Suppressor macrophage treated with lipopolysaccharide for 1 hour (primary cell): Measurements from ENCODE around the gene DPP4.

Source experiments
- DNase-seq, 3 donors: peaks; one replicate each; pipeline ENCODE4 v3.0.0-alpha.2; 2020 to 2022

The DPP4 gene

DNA sequence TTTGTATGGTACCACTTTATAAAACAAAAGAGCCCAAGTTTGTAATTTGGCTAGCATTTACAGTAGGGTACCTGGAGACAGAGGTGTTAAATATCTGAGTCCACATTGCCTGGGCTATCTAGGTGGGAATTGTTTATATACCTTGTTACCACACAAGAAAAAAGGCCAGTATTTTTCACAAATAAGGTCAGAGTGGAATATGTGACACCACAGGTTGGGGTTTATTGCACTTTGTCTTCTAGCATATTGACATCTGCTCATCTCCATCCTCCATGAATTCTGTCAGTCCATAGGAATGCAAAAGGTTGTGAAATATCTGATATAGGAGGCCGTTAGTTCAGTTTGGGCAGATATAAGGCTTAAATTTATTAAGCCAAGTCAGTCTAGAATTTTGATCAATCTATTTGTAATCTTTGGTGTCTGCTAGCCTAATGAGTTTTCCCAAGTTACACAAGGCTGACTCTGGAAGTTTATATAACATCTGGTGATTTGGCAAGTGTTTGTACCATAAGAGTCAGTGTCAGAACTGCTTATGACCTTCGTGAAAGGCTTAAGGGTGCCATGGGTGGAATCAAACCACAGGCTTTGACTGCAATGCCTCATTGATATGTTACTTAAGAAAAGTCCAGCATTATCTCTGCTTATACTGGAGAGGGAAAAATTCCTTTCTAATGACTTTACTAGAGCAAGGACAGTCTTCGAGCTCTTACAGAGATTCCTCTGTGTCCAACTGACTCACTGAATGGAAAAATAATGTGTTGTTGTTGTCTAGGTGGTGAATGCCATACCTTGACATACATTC, 11.3 kb upstream of the DPP4 start:
- no peak for DNase-seq

DNA sequence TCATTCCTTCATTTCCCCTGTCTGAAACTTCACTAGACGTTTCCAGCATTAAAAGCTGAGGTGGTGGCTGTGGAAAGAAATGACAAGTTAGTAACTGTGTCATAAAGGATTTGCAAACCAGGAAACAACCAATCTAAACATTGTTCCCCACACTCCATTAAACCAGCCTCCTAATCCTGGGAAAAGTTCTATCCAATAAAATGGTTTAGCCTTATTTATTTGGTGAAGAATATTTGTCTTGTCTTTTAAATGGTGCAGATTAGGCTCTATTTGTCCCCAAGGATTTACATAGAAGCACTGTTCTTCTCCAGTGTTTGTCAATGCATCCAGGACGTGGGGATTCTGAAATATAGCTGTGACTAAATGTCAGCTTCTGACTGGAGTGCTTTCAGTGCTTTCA, 10.5 kb upstream of the DPP4 start:
- DNase-seq: no peak

DNA sequence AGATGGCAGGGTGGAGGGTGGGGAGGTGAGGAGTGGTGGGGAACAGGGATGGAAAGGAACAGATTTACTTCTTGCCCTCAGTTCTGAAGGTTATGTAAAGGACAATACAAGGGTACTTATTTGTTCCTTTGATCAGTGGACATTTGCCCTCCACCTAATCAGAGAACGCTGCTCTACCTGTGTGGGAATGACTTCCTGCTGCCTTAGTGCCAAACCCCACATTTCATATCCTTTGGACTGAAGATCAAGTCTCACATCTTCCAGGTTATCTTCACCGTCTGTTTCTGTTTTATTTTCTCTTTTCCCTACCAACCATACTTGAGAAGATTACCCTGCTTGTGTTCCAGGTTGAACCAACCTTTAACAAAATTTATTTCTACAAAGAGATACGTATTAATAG, 8.7 kb upstream of the DPP4 start:
- no peak for DNase-seq

DNA sequence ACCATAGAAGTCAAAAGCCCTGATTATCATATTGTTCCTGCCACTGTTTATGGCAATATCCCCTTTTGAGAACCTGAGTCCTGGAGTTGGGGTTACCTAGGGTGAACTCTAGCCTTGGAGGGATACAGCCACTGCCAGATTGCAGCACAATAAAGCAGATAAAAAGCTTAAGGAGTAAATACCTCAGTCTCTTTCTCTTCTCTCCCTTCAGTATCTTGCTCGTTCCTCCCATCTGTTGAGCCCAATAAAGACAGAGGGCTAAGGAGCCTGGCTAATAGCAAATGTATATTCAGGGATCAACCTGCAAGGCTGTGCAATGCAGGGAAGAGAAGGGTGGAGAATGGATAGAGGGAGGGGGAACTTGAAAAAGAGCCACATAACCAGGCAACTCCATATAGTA, 8.0 kb upstream of the DPP4 start:
- DNase-seq: no peak

DNA sequence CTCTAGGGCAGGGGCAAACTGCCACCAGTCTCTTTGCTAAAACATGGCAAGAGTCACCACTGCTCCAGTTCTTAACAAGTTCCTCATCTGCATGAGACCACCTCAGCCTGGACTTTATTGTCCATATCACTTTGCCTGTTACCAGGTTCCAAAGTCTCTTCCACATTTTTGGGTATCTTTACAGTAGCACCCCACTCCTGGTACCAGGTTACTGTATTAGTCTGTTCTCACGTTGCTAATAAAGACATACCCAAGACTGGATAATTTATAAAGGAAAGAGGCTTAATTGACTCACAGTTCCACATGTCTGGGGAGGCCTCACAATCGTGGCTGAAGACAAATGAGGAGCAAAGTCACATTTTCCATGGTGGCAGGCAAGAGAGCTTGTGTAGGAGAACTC, 5.5 kb upstream of the DPP4 start:
- DNase-seq: no peak

DNA sequence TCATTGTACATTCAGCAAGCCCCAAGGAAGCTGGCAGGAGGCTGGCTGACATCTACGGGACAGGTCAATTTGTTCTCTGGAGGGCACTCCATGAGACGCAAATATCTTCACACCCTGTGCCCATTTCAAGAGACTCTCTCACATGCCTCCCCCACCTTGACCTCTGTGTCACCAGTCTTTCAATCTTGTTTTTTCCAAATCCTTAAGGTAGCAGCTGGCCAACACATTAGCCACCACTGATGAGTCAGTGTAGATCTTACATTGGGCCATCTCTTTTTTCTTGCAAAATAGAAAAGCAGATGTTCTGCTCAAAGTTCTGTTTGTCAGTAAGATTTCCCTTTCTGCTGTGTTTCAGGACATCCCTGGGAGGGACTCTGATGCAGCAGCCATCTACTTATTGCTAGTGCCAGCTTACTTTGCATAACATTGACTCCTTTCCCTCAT, 1.7 kb upstream of the DPP4 start:
- DNase-seq: peak; percentile 44 to 68 (median 60)

DNA sequence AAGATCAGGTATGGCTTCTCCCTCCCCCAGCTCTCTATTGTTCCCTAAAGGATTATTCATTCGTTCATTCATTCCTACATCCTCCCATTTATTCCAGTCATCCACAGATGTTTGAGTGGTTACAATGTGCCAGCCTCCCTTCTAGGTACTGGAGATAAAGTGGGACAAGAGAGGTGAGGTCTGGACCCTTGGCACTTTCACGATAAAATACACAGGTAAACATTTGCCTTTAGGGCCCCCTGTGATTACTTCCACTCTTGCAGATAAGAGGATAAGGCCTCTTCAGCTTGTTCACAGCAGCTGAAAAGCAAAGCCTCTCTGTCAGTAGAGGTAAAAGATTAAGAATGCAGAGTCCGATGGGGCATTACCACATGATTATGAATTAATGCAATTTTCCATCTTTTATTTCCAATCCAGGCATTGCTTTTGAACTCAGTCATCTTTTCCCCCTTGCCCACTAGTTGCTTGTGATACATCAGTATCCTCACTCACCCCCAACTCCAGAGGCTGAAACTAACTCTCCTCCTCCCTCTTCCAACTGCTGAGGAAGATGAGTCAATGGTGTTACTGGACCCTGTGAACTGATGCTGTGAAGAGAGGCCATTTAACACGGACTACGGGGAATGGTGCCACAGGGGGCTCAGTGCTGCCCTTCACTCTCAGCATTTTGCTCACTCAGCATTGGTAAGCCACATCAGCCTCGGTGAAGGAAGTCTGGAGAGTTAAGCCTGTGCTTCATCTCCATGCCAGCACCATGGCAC, 1.1 kb upstream of the DPP4 start:
- no peak for DNase-seq

DNA sequence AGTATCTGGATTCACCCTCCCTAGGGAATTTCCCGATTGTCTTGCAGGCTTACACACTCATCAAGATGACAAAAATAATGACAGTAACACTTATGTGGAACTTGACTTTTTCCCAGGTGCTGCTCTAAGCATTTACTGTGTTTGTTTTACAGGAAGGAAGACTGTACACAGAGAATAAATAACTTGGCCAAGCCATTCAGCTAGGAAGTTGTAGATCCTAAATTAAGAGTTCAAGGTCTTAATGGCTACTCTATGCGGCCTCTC, 549 bp upstream of the DPP4 start:
- peak in 2 of 3 donors; percentile 50 to 67 for DNase-seq

DNA sequence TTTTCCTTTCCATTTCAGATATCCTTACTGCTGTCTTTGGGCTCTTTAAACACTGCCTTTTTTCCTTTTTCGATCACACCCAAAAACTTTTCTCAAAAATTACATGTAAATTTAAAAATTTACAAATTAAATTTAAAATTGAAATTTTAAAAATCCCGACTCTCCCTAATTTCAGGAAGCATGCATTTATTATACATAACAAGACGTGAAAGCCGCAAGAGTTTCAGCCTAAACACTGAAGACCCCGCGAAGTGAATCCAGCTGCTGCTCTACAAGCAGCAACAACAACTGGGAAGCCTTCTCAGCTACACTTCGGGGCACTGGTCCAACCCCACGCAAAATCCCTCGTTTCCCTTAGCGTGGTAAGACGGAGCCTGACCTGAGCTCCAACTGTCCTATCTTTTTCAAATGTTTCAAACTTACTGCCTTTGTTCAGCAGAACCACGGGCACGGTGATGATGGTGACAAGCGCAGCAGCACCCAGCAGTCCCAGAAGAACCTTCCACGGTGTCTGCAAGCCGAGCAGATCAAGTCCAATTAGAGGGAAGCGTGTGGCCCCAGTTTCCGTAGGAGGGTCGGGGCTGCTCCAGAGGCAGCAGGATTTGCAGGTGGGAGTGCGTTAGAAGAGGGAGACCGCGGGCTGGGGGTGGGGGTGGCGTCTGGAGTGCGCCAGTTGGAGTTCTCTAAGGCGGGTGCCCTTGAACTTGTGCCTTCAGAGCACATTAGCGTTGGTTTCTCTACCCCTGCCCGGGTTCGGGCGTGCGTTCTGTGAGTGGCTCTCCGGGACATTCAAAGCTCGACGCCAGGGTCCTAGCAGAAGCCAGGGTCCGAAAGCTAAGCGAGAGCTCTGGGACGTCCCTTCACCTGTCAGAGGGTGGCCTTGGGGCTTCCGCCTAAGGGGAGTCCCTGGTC, 783 bp downstream of the DPP4 start:
- peak in 1 of 3 donors; percentile 11 for DNase-seq

DNA sequence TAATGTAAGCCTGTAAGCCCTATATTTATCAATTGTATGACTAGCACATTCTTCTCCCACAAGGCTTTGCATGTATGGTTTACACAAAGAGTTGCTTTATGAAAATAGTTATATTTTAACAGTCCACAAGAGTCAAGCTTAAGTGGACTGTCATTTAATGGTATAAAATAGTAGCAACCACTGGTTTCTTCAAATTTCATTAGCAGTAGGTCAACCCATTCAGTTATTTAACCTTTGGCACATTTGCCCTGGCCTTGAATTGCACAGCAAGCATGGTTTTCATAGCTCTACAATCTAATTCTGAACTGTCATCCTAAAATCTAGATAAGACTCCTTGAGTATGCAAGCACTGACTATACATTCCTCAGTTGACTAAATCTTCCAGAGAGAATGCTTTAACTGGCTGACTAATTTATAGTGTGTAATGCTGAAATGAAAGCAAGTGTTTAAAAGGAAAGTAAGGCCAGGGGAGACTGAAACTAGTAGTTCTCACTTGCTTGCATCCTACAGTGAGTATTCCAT, 1.8 kb downstream of the DPP4 start:
- peak in 1 of 3 donors; percentile 42 for DNase-seq

DNA sequence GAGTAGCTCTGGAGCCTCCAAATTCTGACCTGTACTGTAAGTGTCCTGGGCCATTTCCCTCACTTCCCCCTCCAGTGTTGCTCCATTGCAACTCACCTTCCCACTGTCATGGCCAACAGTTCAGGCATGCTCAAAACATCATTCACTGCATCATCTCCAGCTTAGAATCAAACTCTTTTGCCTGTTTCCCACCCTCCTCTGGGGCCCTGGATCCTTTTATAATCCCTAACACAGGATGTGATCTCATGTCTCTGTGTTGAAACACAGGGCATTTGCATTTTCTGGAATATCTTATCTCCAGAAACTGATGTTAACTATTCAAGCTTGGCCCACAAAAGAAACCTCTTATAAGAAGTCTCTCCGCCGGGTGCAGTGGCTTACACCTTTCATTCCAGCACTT, 3.0 kb downstream of the DPP4 start:
- no peak for DNase-seq

DNA sequence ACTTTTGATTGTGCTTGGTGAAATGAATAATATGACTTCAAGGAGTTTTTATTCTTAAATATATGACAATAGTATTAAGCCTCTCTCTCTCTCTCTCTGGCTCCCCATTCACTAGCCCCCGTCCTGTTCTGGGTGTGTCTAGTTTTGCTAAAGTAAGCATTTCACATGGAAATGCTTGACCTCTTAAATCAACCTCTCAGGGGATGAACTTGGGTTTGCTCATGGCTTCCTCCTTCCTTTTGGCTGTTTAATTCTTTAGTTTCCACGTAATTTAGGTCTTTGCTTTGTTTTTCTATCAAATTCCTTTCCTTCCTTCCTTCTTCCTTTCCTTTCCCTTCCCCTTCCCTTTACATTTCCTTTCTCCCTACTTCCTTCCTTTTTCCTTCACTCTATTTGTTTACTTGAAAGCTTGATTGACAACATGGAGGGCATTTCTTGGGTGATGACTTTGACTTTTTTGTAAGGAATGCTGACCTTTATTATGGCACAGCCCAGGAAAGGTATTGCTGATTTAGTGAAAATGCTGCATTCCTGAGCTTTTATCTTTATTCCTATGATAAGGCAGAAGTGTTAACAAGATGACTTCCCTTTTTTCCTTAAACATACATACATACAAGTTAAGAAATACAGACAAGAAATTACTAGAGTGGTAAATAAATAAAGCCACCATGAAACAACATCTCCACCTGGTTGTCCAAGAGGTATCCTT, 3.6 kb downstream of the DPP4 start:
- DNase-seq: no peak

DNA sequence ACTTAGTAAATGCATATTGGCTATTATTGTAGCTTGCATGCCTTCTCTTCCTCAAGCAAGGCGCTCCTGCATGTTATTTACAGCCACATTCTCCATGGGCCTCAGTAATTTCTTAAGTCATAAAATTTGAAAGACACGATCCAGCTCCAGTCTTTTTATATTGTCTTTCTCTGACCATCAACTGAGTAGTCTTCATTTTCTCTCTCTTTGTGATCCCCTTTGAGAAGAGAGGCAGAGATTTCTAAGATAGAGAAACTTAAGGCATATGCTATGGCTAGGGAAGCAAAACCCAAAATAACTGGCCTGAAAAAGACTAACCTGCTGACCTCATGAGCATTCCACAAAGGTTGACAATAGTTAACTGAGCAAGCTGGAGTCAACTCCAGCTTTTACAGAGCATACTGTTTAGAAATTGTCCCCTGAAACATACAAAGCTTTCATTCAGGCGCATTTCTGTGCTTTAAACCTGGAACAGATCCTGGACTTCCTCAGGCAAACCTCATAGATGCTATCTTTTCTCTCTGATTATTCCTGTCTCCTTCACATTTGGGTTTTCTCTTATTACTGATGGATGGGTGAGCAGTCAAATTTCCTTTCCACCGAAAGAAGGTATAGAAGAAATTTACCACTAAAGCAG, 4.6 kb downstream of the DPP4 start:
- no peak for DNase-seq

DNA sequence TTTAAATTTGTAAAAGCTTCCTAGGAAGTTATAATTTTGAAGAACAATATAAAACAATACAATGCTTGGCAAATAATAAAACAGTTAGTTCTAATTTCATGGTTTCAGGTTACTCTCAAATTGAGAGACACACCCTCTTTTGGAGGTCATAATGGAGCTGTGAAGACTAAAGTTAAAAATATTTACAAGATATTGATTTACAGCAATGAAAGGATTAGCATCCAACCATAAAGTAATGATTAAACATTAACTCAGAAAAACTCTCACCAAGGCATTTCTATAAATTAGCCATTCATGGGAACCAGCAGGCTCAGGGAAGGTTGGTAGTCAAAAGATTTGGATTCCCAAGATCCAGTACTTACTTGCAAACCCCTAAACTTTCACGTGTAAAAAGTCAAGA, 6.4 kb downstream of the DPP4 start:
- DNase-seq: no peak

DNA sequence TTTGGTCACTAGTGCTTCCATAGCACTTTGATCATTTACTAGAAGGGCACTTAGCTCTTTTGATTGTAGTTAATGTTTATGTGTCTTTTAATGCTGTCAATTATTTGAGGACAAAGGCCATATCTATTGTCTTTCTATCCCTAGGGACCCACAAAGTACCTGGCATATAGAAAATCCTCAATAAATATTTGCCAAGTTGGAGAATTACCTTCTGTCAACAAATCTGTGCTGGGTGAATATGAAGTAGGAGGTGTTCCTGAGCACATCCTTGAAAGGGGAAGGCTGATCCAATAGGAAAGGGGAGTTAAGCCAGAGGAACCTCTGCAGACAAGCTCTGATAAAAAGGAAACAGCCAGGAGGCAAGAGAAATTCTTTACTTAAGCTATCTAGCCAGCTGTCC, 8.2 kb downstream of the DPP4 start:
- DNase-seq: no peak

DNA sequence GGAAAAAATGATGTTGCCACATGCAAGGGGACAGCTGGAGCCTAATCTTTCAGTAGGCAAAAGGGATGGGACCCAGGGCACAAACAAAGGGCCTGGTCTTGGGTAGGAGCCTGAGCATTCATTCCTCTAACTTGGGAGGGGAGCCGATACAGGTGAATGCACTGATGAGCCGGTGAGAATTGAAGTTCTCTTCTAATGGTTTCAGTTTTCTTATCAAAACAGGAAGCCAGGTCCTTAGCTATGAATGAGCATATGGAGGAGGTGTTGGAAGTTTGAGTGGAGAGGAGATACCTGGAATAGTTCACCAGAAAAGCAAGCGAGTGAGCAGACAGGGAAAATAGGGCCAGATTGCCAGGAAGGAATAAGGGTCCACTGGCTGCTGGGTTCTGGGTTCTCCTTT, 10.1 kb downstream of the DPP4 start:
- no peak for DNase-seq

DNA sequence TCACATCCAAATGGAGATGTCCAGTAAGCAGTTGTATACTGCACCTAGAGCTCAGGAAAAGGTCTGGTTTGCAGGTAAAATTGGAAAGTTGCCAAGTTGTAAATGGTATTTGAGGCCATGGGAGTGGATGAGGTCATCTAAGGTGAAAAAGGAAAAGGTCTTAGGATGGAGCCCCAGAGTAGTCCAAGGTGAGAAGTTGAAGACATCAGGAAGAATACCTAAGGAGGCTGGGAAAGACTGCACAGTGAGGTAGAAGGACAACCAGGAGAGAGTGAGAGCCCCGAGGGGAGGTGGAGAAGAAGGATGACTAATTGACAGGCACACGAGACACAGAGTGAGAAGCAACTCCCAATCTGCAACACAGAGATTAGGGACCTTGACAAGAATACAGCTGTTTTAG, 10.7 kb downstream of the DPP4 start:
- no peak for DNase-seq

DNA sequence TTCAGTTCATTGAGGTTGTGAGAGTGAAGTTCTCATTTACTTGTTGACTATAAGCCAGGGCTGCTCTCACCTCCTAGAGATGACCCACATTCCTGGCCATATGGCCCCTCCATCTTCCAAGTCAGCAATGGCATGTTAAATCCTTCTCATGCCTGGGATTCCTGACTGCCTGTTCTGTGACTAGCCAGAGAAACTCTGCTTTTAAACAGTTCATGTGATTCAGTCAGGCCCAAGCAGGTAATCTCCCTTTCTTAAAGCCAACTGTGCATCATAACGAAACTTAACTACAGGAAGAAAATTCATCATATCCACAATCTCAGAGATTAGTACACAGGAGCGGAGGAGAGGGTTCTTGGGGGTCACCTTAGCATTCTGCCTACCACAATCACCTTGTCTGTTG, 11.5 kb downstream of the DPP4 start:
- no peak for DNase-seq

DNA sequence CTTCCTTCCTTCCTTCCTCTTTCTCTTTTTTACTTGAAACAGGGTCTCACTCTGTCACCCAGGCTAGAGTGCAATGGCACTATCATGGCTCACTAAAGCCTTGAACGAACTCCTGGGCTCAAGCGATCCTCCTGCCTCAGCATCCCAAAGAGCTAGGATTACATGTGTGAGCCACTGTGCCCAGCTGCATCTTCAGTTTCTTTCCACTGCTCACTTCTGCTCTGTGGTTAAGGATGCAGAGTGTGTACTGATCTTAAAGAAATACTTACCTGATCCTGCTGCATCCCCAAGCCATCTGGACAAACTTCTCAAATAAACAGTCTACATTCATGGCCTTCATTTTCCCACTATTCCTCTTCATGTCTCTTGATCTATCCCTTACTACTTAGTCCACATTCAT, 13.0 kb downstream of the DPP4 start:
- DNase-seq: no peak

DNA sequence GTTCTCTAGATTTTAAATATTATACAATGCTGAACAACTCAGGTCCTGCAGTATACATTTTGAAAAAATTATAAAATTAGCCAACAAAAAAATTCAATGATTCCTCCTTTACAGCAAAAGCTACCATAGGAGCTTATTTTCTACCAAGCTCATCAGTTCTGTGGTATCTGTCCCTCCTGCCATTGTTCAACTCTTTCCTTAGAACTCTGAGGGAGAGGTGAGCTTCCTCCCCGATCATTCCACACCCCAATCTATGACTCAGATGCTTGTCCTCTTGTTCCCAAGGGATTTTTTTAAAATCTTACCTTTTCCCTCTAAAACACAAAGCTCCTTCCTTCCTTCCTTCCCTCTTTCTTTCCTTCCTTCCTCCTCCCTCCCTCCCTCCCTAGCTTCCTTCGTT, 13.5 kb downstream of the DPP4 start:
- DNase-seq: no peak

DNA sequence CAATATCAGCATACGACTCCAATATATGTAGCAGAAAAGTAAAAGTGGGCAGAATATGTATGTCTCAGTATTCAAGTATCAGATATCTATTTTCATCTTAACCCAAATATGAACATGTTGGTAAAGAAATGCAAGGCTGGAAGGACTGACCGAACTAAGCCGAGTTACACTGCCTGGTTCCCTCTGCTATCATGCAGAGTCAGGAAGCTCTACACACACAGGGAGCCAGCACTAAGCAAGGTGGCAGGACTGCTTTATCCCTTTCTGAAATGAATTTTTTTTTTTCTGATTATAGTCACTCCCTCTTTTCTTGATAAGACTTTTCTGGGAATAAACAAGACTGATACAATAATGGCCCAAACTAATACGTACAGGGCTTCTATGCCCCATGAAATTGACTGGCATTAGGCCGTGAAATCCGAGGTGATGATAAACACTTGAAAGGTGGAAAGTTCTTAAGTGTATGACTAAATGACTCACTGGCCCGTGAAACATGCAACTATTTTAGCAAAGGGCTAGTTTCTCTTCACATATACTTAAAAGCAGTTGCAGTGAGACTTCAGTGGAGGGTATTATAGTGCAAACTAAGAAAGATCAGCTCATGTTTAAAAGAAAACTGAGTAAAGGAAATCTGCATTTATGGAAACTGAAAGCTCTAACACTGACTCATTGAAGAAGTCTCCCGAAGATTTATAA, 14.9 kb downstream of the DPP4 start:
- peak in 1 of 3 donors; percentile 37 for DNase-seq

DNA sequence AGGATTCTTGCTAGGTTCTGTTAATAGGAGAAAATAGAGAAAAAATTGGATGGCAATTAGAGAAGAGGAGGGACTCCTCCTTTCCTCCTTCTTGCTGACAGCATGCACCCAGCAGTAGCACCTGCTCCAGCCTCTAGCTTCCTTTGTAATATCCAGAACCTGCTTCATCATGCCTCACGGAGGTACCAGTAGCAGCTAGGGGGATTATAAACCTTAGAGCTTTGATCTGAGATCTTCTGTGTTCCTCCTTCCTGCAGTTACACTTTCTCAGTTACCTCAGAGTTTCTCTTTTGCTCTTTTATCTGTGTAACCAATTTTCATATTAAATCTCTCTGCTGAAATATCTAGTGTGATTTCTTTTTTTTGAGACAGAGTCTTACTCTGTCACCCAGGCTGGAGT, 16.6 kb downstream of the DPP4 start:
- DNase-seq: no peak
